ENCODE data around the gene SH2D3C. TPM values are rescaled to one million over a fixed set of nuclear protein-coding genes. Genes with fewer than 3 reads are reported as not detected.

SH2D3C gene
- total and polyA plus RNA-seq, 9 of the 15 experiments (the other 6 are each of a cell fraction or from before 2014, with no cell fraction given) = 0.03 to 1.2 (median 0.22) TPM; not detected in 1

- TF ChIP-seq ZNF280B (CRISPR knock-in tag; IDR thresholded peaks at IDR 0.05) (no peak), NELFE (IDR thresholded peaks at IDR 0.05; ENCODE audit: insufficient read depth, insufficient read length) (no peak), FOXK1 (CRISPR knock-in tag; IDR thresholded peaks at IDR 0.05; ENCODE audit: borderline replicate concordance) (0 out of 2 replicates have a peak, but pooled peaks have one; percentile 18), RAD21 (CRISPR knock-in tag; conservative IDR thresholded peaks at IDR 0.05 in 1 of 2, IDR thresholded peaks at IDR 0.05 in 1 of 2) (no peak), IRF2 (CRISPR knock-in tag; IDR thresholded peaks at IDR 0.05) (no peak), ESRRA (IDR thresholded peaks at IDR 0.05; ENCODE audit: borderline replicate concordance, low read depth) (no peak), FOXJ2 (tag; IDR thresholded peaks at IDR 0.05) (no peak), CCNT2 (IDR thresholded peaks at IDR 0.05; ENCODE audit: borderline replicate concordance, extremely low read depth, insufficient read length, low read depth, low read length) (no peak), U2AF2 (optimal IDR thresholded peaks at IDR 0.05; ENCODE audit: low read depth, low read length) (no peak), TFAP4 (CRISPR knock-in tag; IDR thresholded peaks at IDR 0.05; ENCODE audit: borderline replicate concordance) (no peak), AFF1 (IDR thresholded peaks at IDR 0.05; ENCODE audit: low read depth in 1 of 2, partially characterized antibody in 2 of 2) (peak in 1 of 2 experiments; percentile 88), ZSCAN32 (CRISPR knock-in tag; IDR thresholded peaks at IDR 0.05) (no peak), ZNF512 (tag; IDR thresholded peaks at IDR 0.05) (no peak), MBD2 (IDR thresholded peaks at IDR 0.05; ENCODE audit: borderline replicate concordance, low read depth) (no peak), MEF2D (tag; conservative IDR thresholded peaks at IDR 0.05; ENCODE audit: low read depth) (no peak), SP2 (IDR thresholded peaks at IDR 0.05; ENCODE audit: extremely low read depth, low read depth, low read length, poor library complexity, severe bottlenecking) (no peak), TCF7 (IDR thresholded peaks at IDR 0.05; ENCODE audit: borderline replicate concordance) (no peak)
These were observed 27.0 kb downstream of the SH2D3C start (continued) for GRCh38 chr9:127751269-127752054.

Data from K562 (cell line).